ENCODE measurements around the gene RNASEH2B. TPM values are rescaled to one million over a fixed set of nuclear protein-coding genes. Genes with fewer than 3 reads are reported as not detected.

RNASEH2B gene
- total RNA-seq, 1 experiment from 2014 or later, result 33.3 TPM

DNA sequence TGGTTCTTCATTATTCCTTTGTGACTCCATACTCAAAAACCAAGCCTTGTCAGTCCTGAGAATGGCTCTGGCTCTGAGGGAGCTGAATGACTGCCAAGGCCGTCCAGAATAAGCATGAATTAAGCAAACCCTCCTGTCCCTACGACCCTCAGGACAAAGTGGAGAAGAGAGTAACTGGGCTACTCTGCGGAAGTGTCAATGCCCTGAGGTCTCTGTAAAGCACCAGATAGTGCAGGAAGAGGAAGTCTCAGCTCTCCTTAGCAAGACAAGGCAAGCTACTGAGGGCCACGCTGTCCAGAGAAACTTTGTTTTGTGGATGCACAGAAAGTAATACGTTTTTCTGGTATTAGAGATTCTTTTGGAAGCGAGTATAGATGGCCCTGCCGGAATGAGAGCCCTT is 94.1 kb downstream of the RNASEH2B start (continued):
- TF ChIP-seq, protein P1, sequence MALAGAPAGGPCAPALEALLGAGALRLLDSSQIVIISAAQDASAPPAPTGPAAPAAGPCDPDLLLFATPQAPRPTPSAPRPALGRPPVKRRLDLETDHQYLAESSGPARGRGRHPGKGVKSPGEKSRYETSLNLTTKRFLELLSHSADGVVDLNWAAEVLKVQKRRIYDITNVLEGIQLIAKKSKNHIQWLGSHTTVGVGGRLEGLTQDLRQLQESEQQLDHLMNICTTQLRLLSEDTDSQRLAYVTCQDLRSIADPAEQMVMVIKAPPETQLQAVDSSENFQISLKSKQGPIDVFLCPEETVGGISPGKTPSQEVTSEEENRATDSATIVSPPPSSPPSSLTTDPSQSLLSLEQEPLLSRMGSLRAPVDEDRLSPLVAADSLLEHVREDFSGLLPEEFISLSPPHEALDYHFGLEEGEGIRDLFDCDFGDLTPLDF (CRISPR knock-in tag; IDR thresholded peaks at IDR 0.05), result no peak
- TF ChIP-seq ZNF281 (CRISPR knock-in tag; IDR thresholded peaks at IDR 0.05) (no peak), GRHL2 (CRISPR knock-in tag; IDR thresholded peaks at IDR 0.05; ENCODE audit: insufficient replicate concordance, severe bottlenecking) (no peak), TP53 (CRISPR knock-in tag; IDR thresholded peaks at IDR 0.05) (no peak), CREM (CRISPR knock-in tag; IDR thresholded peaks at IDR 0.05) (no peak)

- TF ChIP-seq SP1 (CRISPR knock-in tag; conservative IDR thresholded peaks at IDR 0.05) (no peak), HMGA2 (CRISPR knock-in tag; IDR thresholded peaks at IDR 0.05) (no peak), ZNF317 (CRISPR knock-in tag; IDR thresholded peaks at IDR 0.05; ENCODE audit: borderline replicate concordance, low read depth) (no peak), NFYB (CRISPR knock-in tag; conservative IDR thresholded peaks at IDR 0.05; ENCODE audit: low read depth) (no peak), USF2 (CRISPR knock-in tag; IDR thresholded peaks at IDR 0.05) (no peak), STAT6 (CRISPR knock-in tag; conservative IDR thresholded peaks at IDR 0.05; ENCODE audit: low read depth) (no peak), USF1 (CRISPR knock-in tag; IDR thresholded peaks at IDR 0.05) (no peak), TCF7 (CRISPR knock-in tag; IDR thresholded peaks at IDR 0.05; ENCODE audit: low read depth) (no peak), ELF4 (CRISPR knock-in tag; IDR thresholded peaks at IDR 0.05; ENCODE audit: low read depth) (no peak), ZNF232 (CRISPR knock-in tag; IDR thresholded peaks at IDR 0.05) (no peak), IRF2 (CRISPR knock-in tag; IDR thresholded peaks at IDR 0.05; ENCODE audit: borderline replicate concordance, low read depth) (no peak), ESRRA (CRISPR knock-in tag; IDR thresholded peaks at IDR 0.05; ENCODE audit: borderline replicate concordance) (no peak), NR1H2 (CRISPR knock-in tag; IDR thresholded peaks at IDR 0.05) (no peak)
- TF ChIP-seq, protein P1 (CRISPR knock-in tag; IDR thresholded peaks at IDR 0.05), result no peak
- TF ChIP-seq, protein P2, sequence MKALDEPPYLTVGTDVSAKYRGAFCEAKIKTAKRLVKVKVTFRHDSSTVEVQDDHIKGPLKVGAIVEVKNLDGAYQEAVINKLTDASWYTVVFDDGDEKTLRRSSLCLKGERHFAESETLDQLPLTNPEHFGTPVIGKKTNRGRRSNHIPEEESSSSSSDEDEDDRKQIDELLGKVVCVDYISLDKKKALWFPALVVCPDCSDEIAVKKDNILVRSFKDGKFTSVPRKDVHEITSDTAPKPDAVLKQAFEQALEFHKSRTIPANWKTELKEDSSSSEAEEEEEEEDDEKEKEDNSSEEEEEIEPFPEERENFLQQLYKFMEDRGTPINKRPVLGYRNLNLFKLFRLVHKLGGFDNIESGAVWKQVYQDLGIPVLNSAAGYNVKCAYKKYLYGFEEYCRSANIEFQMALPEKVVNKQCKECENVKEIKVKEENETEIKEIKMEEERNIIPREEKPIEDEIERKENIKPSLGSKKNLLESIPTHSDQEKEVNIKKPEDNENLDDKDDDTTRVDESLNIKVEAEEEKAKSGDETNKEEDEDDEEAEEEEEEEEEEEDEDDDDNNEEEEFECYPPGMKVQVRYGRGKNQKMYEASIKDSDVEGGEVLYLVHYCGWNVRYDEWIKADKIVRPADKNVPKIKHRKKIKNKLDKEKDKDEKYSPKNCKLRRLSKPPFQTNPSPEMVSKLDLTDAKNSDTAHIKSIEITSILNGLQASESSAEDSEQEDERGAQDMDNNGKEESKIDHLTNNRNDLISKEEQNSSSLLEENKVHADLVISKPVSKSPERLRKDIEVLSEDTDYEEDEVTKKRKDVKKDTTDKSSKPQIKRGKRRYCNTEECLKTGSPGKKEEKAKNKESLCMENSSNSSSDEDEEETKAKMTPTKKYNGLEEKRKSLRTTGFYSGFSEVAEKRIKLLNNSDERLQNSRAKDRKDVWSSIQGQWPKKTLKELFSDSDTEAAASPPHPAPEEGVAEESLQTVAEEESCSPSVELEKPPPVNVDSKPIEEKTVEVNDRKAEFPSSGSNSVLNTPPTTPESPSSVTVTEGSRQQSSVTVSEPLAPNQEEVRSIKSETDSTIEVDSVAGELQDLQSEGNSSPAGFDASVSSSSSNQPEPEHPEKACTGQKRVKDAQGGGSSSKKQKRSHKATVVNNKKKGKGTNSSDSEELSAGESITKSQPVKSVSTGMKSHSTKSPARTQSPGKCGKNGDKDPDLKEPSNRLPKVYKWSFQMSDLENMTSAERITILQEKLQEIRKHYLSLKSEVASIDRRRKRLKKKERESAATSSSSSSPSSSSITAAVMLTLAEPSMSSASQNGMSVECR (CRISPR knock-in tag; IDR thresholded peaks at IDR 0.05; ENCODE audit: borderline replicate concordance), result no peak
- H3K4me1 Mint-ChIP-seq, result peaks cover 26% of the 10 kb centered on the region
- no peak overlapping the region for H3K4me3 Mint-ChIP-seq
- no peaks in the 10 kb centered on the region for H3K9me3 Mint-ChIP-seq
- peaks cover 7% of the 10 kb centered on the region for H3K27me3 Mint-ChIP-seq (ENCODE audit: low read depth)
- DNase-seq (ENCODE audit: low spot score) (no peak), ATAC-seq (no peak)
- CTCF ChIA-PET, result no interaction called here
- no peak overlapping the region for H3K27ac Mint-ChIP-seq
- POLR2A ChIA-PET, result interaction anchor here (1.9 kb wide), 1 partner anchor 11 kb away, joined by 4 read pairs; no protein-coding TSS in a partner anchor
- no peaks in the 10 kb centered on the region for H3K36me3 Mint-ChIP-seq
These were observed 94.7 kb downstream of the RNASEH2B start for GRCh38 chr13:51004111-51004865.
